SU-DHL-6 (cell line): ENCODE data around the gene MAPKBP1.

Experiments used
- EZH2phosphoT487 ChIP-seq: fragments of 200-600 bp; sonication (generic), shearing (Covaris generic); conservative IDR thresholded peaks from 2 replicates; pipeline ENCODE4 v1.6.1; 2018; ENCODE audit warnings: mild to moderate bottlenecking, antibody characterized with exemption, low read length, moderate library complexity, mixed read lengths
- TF ChIP-seq, protein P1 (sequence below): fragments of 200-600 bp; sonication (generic); IDR thresholded peaks from one replicate; pipeline ENCODE4 v1.5.1; 2017; ENCODE audit warnings: antibody characterized with exemption, mild to moderate bottlenecking, low read length, moderate library complexity; ENCODE audit not compliant: insufficient read depth, poor library complexity, severe bottlenecking

DNA sequence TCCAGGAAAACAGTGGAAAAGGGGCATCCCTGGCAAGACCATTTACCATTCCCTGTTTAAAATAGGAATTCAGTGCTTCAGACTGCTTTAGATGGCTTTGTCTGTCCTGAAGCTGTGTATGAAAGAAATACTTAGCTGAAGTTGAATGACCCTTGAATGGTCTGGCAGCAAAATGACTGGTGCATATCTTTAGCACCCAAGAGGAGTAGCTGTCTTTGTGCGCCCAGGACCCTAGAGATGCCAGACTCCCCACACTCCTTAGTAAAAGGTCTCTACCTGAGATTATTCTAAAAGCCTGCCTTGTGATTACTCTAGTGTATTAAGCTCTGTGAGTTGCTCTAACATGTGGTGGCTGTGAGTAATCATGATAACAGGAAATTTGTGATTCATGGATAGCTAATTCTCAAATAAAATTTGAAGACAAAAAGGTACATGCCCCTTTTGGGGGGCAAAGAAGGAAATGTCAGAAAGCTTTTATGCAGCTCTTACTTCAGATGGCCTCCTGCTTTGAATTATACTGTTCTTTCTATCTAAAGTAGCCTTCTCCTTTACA, 3.2 kb downstream of the MAPKBP1 start:
- TF ChIP-seq, protein P1, sequence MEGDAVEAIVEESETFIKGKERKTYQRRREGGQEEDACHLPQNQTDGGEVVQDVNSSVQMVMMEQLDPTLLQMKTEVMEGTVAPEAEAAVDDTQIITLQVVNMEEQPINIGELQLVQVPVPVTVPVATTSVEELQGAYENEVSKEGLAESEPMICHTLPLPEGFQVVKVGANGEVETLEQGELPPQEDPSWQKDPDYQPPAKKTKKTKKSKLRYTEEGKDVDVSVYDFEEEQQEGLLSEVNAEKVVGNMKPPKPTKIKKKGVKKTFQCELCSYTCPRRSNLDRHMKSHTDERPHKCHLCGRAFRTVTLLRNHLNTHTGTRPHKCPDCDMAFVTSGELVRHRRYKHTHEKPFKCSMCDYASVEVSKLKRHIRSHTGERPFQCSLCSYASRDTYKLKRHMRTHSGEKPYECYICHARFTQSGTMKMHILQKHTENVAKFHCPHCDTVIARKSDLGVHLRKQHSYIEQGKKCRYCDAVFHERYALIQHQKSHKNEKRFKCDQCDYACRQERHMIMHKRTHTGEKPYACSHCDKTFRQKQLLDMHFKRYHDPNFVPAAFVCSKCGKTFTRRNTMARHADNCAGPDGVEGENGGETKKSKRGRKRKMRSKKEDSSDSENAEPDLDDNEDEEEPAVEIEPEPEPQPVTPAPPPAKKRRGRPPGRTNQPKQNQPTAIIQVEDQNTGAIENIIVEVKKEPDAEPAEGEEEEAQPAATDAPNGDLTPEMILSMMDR, result no peak
- TF ChIP-seq EZH2phosphoT487, result no peak
